K562 (cell line): ENCODE data around the gene SALL3.

ENCODE experiments used
- GATA2 ChIP-seq: sonication (generic); formaldehyde crosslinking; IDR thresholded peaks from 2 replicates; pipeline ENCODE4 v1.4.0; 2020; ENCODE audit warnings: mild to moderate bottlenecking, missing genetic modification reagents
- GMEB1 ChIP-seq: fragments of 250-450 bp; sonication (Bioruptor Pico); IDR thresholded peaks from 2 replicates; pipeline ENCODE4 v1.4.0; 2020; ENCODE audit warnings: mild to moderate bottlenecking
- KLF16 ChIP-seq: IDR thresholded peaks from 2 replicates; pipeline ENCODE4 v1.6.1; 2016; ENCODE audit warnings: antibody characterized with exemption
- MBD2 ChIP-seq: sonication (generic); IDR thresholded peaks from 2 replicates; pipeline ENCODE4 v1.6.1; 2016; ENCODE audit warnings: low read depth, borderline replicate concordance
- RERE ChIP-seq: sonication (generic); formaldehyde crosslinking; IDR thresholded peaks from 2 replicates; pipeline ENCODE4 v1.8.0; 2023; ENCODE audit warnings: missing genetic modification reagents, mild to moderate bottlenecking, borderline replicate concordance
- STAT5B ChIP-seq: fragments of 250-450 bp; sonication (Bioruptor Pico); IDR thresholded peaks from 2 replicates; pipeline ENCODE4 v1.8.0; 2021; ENCODE audit warnings: mild to moderate bottlenecking, inconsistent platforms
- TRIM28 ChIP-seq: fragments of 450-650 bp; IDR thresholded peaks from 2 replicates; pipeline ENCODE4 v1.6.1; 2017
- ZNF124 ChIP-seq: sonication (generic); formaldehyde crosslinking; IDR thresholded peaks from 2 replicates; pipeline ENCODE4 v1.8.1; 2022; ENCODE audit warnings: missing genetic modification reagents
- ZNF143 ChIP-seq: sonication (generic); formaldehyde crosslinking; IDR thresholded peaks from 2 replicates; pipeline ENCODE4 v1.9.0; 2022; ENCODE audit warnings: mild to moderate bottlenecking, missing genetic modification reagents
- ZSCAN29 ChIP-seq: fragments of 450-650 bp; IDR thresholded peaks from 2 replicates; pipeline ENCODE4 v1.6.1; 2017

GRCh38 chr18:78975699-78976335, 3.8 kb upstream of the SALL3 start:
- TF ChIP-seq ZNF143, result no peak
- no peak for TF ChIP-seq MBD2
- TF ChIP-seq KLF16, result no peak
- TF ChIP-seq GATA2 (CRISPR knock-in tag), result no peak
- no peak for TF ChIP-seq TRIM28
- no peak for TF ChIP-seq RERE (CRISPR knock-in tag)
- no peak for TF ChIP-seq STAT5B (CRISPR knock-in tag)
- TF ChIP-seq ZSCAN29, result no peak
- no peak for TF ChIP-seq GMEB1
- no peak for TF ChIP-seq ZNF124 (CRISPR knock-in tag)
